Parathyroid adenoma (tissue), 2 donors: ENCODE results near the gene USB1.

ENCODE experiments used
- H2AFZ ChIP-seq: fragments of 300-600 bp; sonication (generic); one replicate; pipeline ENCODE4 v1.7.0; 2017; ENCODE audit warnings: antibody characterized with exemption, mild to moderate bottlenecking
- H3K27ac ChIP-seq: fragments of 300-600 bp; sonication (generic); one replicate; pipeline ENCODE4 v1.7.0; 2017
- H3K27me3 ChIP-seq: fragments of 300-600 bp; sonication (generic); one replicate; pipeline ENCODE4 v1.7.0; 2017; ENCODE audit warnings: low read length; ENCODE audit not compliant: control insufficient read depth, insufficient read depth
- H3K36me3 ChIP-seq: fragments of 300-600 bp; sonication (generic); one replicate; pipeline ENCODE4 v1.7.0; 2017; ENCODE audit warnings: low read length; ENCODE audit not compliant: control insufficient read depth, insufficient read depth
- H3K4me1 ChIP-seq: fragments of 300-600 bp; sonication (generic); one replicate; pipeline ENCODE4 v1.7.0; 2017; ENCODE audit warnings: control low read depth
- H3K4me2 ChIP-seq: fragments of 300-600 bp; sonication (generic); one replicate; pipeline ENCODE4 v1.7.0; 2017; ENCODE audit warnings: low read length
- H3K4me3 ChIP-seq: fragments of 300-600 bp; sonication (generic); one replicate; pipeline ENCODE4 v1.7.0; 2017; ENCODE audit warnings: low read depth, low read length
- H3K79me2 ChIP-seq: fragments of 300-600 bp; sonication (generic); one replicate; pipeline ENCODE4 v1.7.0; 2017; ENCODE audit warnings: control low read depth
- H3K9ac ChIP-seq: fragments of 300-600 bp; sonication (generic); one replicate; pipeline ENCODE4 v1.7.0; 2017; ENCODE audit warnings: mild to moderate bottlenecking
- H3K9me3 ChIP-seq: fragments of 300-600 bp; sonication (generic); one replicate; pipeline ENCODE4 v1.7.0; 2017; ENCODE audit warnings: low read length; ENCODE audit not compliant: control insufficient read depth
- CTCF ChIP-seq: fragments of 300-600 bp; sonication (generic); IDR thresholded peaks from one replicate; pipeline ENCODE4 v1.7.0; 2017; ENCODE audit warnings: antibody characterized with exemption, mild to moderate bottlenecking
- donor health status: primary hyperparathyroidism.

The USB1 gene

DNA sequence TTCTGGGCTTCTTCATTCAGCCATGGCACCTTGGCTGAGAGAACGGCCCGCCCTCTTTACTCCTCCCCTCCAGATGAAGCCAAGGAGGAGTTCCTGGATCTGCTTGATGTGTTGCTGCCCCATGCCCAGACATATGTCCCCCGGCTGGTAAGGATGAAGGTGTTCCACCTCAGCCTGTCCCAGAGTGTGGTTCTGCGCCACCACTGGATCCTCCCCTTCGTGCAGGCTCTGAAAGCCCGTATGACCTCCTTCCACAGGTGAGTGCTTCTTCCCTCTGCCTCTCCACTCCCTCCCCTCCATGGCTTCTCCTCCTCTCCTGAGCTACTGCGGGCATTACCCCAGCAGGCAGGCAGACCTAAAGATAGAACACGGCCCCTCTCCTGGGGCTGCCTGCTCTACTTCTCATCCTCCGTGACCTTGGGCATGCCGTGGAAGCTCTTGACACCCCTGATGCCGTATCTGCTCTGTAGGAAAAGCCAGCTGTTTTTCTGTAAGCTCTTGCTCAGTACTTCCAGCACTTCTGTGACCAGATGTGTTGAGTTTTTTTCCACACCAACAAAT lies 8.7 kb downstream of the USB1 start:
- Histone ChIP-seq H3K9me3 (no peaks in the 10 kb centered on the region), H3K9ac (no peak overlapping the region), H3K36me3 (no peaks in the 10 kb centered on the region), H3K27ac (peak overlapping the region; percentile 30), H3K79me2 (peaks cover 5% of the 10 kb centered on the region), H3K27me3 (no peaks in the 10 kb centered on the region), H3K4me1 (peaks cover 8% of the 10 kb centered on the region), H2AFZ (peak overlapping the region; percentile 47), H3K4me3 (peak overlapping the region; percentile 20), H3K4me2 (peak overlapping the region; percentile 25)
- TF ChIP-seq CTCF = no peak

GRCh38 chr16:58010886-58011285 lies 9.7 kb downstream of the USB1 start:
- peaks cover 4% of the 10 kb centered on the region for H3K79me2 ChIP-seq
- H3K4me2 ChIP-seq = no peak overlapping the region
- no peak overlapping the region for H3K9ac ChIP-seq
- no peak overlapping the region for H3K4me3 ChIP-seq
- no peaks in the 10 kb centered on the region for H3K36me3 ChIP-seq
- H3K27me3 ChIP-seq = no peaks in the 10 kb centered on the region
- H3K9me3 ChIP-seq = no peaks in the 10 kb centered on the region
- H3K27ac ChIP-seq = no peak overlapping the region
- peaks cover 8% of the 10 kb centered on the region for H3K4me1 ChIP-seq
- H2AFZ ChIP-seq = no peak overlapping the region
- no peak for TF ChIP-seq CTCF

DNA sequence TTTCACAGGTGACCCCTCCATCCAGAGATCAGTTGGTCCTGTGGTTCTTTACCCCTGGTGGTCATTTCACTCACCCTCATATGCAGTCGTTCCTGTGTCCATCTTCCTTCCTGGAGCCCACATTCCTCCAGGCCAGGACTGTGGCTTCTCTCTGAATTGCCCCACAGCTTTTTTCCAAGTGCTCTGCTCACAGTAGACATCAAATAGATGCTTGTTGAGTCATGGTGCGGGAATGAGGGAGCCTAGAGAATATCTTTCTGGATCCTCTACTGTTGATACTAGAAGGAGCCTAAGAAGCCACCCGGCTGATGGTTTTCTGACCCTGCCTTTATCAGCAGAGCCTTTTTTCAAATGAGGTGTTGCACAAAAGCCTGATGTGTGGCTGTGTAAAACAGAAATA lies 10.4 kb downstream of the USB1 start:
- Histone ChIP-seq H3K4me3 (no peak overlapping the region), H3K36me3 (no peaks in the 10 kb centered on the region), H3K4me2 (no peak overlapping the region), H3K9ac (no peak overlapping the region), H3K4me1 (peaks cover 8% of the 10 kb centered on the region), H2AFZ (no peak overlapping the region), H3K9me3 (no peaks in the 10 kb centered on the region), H3K27me3 (no peaks in the 10 kb centered on the region), H3K27ac (no peak overlapping the region), H3K79me2 (peaks cover under 1% of the 10 kb centered on the region)
- no peak for TF ChIP-seq CTCF

- Histone ChIP-seq H3K79me2 (no peaks in the 10 kb centered on the region), H3K36me3 (no peaks in the 10 kb centered on the region), H3K27ac (no peak overlapping the region), H2AFZ (no peak overlapping the region), H3K9ac (no peak overlapping the region), H3K4me1 (peaks cover 8% of the 10 kb centered on the region), H3K4me2 (no peak overlapping the region), H3K9me3 (no peaks in the 10 kb centered on the region), H3K27me3 (no peaks in the 10 kb centered on the region), H3K4me3 (no peak overlapping the region)
- no peak for TF ChIP-seq CTCF
Observed at GRCh38 chr16:58012481-58012880, 11.3 kb downstream of the USB1 start.

GRCh38 chr16:58013201-58013956 lies 12.2 kb downstream of the USB1 start:
- no peaks in the 10 kb centered on the region for H3K79me2 ChIP-seq
- no peak overlapping the region for H2AFZ ChIP-seq
- H3K9ac ChIP-seq = no peak overlapping the region
- H3K4me2 ChIP-seq = no peak overlapping the region
- H3K4me3 ChIP-seq = no peak overlapping the region
- no peak for TF ChIP-seq CTCF
- H3K4me1 ChIP-seq = peaks cover 8% of the 10 kb centered on the region
- H3K27ac ChIP-seq = no peak overlapping the region
- H3K27me3 ChIP-seq = no peaks in the 10 kb centered on the region
- H3K36me3 ChIP-seq = no peaks in the 10 kb centered on the region
- no peaks in the 10 kb centered on the region for H3K9me3 ChIP-seq
